HG03469 (cell line): ENCODE results near the gene IRS1.
"Not testable (repeated sequence)": the region's sequence is repeated elsewhere in the genome, so short reads cannot be mapped to it uniquely, and the experiment has no call there.

ENCODE experiments used
- ATAC-seq: cut with Tn5 transposase; IDR thresholded peaks from one replicate; pipeline ENCODE4 v1.9.1; 2021; ENCODE audit warnings: mild to moderate bottlenecking, moderate library complexity, moderate number of reproducible peaks; ENCODE audit not compliant: unreplicated experiment

Gene IRS1

GRCh38 chr2:226799211-226799975 is at the start of gene IRS1:
Gene IRS1 (minus strand): TSS chr2:226799820. CDS start chr2:226798738, 1,082 bp downstream.
- peak; percentile 20 for ATAC-seq

GRCh38 chr2:226849349-226849748 is 49.7 kb upstream of the IRS1 start:
- no peak for ATAC-seq

- no peak for ATAC-seq
Measured at GRCh38 chr2:226847511-226847910, 47.9 kb upstream of the IRS1 start.

GRCh38 chr2:226847090-226847489 is 47.5 kb upstream of the IRS1 start:
- ATAC-seq: no peak

GRCh38 chr2:226845386-226846116 is 45.9 kb upstream of the IRS1 start:
- peak; percentile 40 for ATAC-seq

- not testable (repeated sequence) for ATAC-seq
Measured at GRCh38 chr2:226843001-226843400, 43.4 kb upstream of the IRS1 start.

- ATAC-seq: no peak
Measured at GRCh38 chr2:226839951-226840350, 40.3 kb upstream of the IRS1 start.

GRCh38 chr2:226839161-226839560 is 39.5 kb upstream of the IRS1 start:
- no peak for ATAC-seq

- ATAC-seq: no peak
Measured at GRCh38 chr2:226838722-226839121, 39.1 kb upstream of the IRS1 start.

- no peak for ATAC-seq
Measured at GRCh38 chr2:226837787-226838603, 38.4 kb upstream of the IRS1 start.

- no peak for ATAC-seq
Measured at GRCh38 chr2:226837334-226837733, 37.7 kb upstream of the IRS1 start.

GRCh38 chr2:226836548-226836885 is 36.9 kb upstream of the IRS1 start:
- ATAC-seq: peak; percentile 2

- ATAC-seq: peak; percentile 78
Measured at GRCh38 chr2:226835796-226836547, 36.4 kb upstream of the IRS1 start, which contains the start of gene RHBDD1. Gene RHBDD1 (plus strand): TSS chr2:226836054. CDS start chr2:226864694, 28,640 bp downstream.

GRCh38 chr2:226835420-226835795 is 35.8 kb upstream of the IRS1 start:
- ATAC-seq: peak; percentile 8

- not testable (repeated sequence) for ATAC-seq
Measured at GRCh38 chr2:226834880-226835279, 35.3 kb upstream of the IRS1 start.

- no peak for ATAC-seq
Measured at GRCh38 chr2:226832061-226832460, 32.4 kb upstream of the IRS1 start.

- ATAC-seq: no peak
Measured at GRCh38 chr2:226831266-226831665, 31.6 kb upstream of the IRS1 start.

- ATAC-seq: no peak
Measured at GRCh38 chr2:226829721-226830631, 30.4 kb upstream of the IRS1 start.

- ATAC-seq: no peak
Measured at GRCh38 chr2:226828191-226828590, 28.6 kb upstream of the IRS1 start.

- ATAC-seq: no peak
Measured at GRCh38 chr2:226825056-226825455, 25.4 kb upstream of the IRS1 start.
